Retina (tissue), 1 donor: ENCODE measurements around the gene CDIPT.

Experiments
- DNase-seq: peaks from one replicate; pipeline ENCODE4 v3.0.0-alpha.2; 2016

The CDIPT gene

DNA sequence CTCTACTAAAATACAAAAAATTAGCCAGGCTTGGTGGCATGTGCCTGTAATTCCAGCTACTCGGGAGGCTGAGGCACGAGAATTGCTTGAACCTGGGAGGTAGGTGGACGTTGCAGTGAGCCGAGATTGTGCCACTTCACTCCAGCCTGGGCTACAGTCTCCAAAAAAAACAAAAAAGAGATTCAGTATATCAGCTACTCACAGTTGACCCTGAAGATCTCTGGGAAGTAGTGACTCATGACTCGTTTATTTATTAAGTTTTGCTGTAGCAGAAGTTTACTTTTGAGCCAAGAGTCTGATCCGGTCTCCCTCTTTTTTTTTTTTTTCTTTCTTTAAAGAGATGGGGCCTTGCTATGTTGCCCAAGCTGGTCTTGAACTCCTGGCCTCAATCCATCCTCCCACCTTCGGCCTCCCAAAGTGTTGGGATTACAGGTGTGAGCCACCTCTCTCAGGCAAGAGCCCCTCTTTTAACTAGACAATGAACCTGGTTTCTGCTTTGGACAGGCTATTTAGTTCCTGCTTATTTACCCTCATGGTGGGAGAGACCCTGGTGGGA, 38.4 kb downstream of the CDIPT start:
- no peak for DNase-seq

DNA sequence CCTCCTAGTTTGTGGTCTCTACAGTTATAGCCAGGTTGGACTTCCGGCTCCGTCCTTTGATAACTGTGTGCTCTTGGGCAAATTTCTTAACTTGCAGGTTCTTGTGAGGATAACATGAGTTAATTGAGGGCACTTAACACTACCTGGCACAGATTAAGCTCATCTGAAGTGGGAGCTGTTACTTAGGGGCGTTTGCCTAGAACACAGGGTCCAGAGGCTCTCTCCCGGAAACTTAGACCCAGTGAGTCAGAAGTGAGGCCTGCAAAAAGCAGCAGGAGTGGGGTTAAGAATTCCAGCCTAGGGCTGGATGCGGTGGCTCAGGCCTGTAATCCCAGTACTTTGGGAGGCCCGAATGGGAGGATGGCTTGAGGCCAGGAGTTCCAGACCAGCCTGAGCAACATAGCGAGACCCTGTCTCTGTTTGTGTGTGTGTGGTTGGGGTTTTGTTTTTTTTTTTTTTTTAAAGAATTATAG, 41.3 kb downstream of the CDIPT start:
- no peak for DNase-seq

GRCh38 chr16:29820730-29821642, 42.0 kb downstream of the CDIPT start:
- DNase-seq, result no peak

- DNase-seq, result no peak
Observed at GRCh38 chr16:29820271-29820701, 42.7 kb downstream of the CDIPT start, which contains the start of gene MVP. MVP (plus strand) TSS chr16:29820462; CDS start chr16:29830550, 10,088 bp downstream.

- DNase-seq, result no peak
Observed at GRCh38 chr16:29819506-29819905, 43.5 kb downstream of the CDIPT start.

DNA sequence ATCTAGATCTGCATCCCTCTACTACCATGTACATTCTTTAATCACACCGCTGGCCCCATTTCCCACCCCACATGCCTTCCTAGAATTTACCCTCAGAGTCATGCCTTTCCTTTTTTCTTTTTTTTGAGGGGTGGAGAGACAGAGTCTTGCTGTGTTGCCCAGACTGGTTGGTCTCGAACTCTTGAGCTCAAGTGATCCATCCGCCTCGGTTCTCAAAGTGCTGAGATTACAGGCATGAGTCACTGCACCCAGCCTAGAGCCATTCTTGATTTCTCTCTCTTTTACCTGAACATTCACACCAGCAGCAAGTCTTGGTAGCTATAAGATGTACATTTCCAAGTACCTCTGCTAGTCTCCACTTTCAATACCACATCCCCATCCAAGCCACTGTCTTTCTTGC, 44.9 kb downstream of the CDIPT start:
- no peak for DNase-seq

GRCh38 chr16:29816694-29817441, 46.2 kb downstream of the CDIPT start:
- DNase-seq, result no peak

- peak; percentile 99 for DNase-seq
Observed at GRCh38 chr16:29815793-29816693, 47.0 kb downstream of the CDIPT start, which contains the start of gene PAGR1. PAGR1 (plus strand) TSS chr16:29816152; CDS start chr16:29816526, 374 bp downstream.

GRCh38 chr16:29815032-29815721, 47.8 kb downstream of the CDIPT start:
- no peak for DNase-seq

DNA sequence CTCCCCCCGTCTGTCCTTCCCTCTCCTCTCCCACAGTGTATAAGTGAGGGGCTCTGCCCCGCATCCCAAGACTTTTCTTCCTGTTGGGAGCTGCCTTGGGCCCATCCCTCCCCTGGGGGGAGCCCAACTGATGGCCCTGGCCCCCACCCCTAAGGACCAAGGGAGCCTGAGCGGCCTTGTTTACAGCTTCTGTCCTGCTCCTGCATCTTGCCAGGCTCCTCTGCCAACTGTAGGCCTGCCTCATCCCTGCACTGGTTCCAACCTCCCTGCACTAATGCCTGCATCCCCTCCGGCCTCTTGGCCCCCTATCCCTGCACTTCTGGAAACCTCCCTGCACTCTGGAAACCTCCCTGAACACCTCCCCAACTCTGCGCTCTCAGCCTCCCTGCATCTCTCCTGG, 48.4 kb downstream of the CDIPT start:
- no peak for DNase-seq

- DNase-seq, result peak; percentile 60
Observed at GRCh38 chr16:29813644-29814562, 49.1 kb downstream of the CDIPT start.

DNA sequence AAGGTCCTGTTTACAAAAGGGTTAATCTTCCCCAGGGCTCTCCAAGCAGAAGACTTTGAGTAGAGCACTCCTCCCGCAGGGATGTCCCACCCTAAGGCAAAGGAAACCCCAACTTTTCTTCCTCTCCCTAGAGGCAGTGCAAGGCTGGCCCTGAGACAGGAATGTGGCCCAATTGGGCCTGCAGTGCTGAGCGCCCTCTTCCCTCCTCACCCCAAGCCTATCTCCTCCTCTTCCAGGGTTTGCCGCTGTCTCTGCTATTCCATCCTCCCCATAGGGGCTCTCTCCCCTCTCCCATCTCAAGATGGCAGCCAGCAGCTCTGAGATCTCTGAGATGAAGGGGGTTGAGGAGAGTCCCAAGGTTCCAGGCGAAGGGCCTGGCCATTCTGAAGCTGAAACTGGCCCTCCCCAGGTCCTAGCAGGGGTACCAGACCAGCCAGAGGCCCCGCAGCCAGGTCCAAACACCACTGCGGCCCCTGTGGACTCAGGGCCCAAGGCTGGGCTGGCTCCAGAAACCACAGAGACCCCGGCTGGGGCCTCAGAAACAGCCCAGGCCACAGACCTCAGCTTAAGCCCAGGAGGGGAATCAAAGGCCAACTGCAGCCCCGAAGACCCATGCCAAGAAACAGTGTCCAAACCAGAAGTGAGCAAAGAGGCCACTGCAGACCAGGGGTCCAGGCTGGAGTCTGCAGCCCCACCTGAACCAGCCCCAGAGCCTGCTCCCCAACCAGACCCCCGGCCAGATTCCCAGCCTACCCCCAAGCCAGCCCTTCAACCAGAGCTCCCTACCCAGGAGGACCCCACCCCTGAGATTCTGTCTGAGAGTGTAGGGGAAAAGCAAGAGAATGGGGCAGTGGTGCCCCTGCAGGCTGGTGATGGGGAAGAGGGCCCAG, 50.0 kb downstream of the CDIPT start:
- peak; percentile 65 for DNase-seq

- peak; percentile 92 for DNase-seq
Observed at GRCh38 chr16:29811896-29812665, 50.9 kb downstream of the CDIPT start, which contains the start of gene PRRT2. PRRT2 (plus strand) TSS chr16:29812193; CDS start chr16:29813055, 862 bp downstream.

DNA sequence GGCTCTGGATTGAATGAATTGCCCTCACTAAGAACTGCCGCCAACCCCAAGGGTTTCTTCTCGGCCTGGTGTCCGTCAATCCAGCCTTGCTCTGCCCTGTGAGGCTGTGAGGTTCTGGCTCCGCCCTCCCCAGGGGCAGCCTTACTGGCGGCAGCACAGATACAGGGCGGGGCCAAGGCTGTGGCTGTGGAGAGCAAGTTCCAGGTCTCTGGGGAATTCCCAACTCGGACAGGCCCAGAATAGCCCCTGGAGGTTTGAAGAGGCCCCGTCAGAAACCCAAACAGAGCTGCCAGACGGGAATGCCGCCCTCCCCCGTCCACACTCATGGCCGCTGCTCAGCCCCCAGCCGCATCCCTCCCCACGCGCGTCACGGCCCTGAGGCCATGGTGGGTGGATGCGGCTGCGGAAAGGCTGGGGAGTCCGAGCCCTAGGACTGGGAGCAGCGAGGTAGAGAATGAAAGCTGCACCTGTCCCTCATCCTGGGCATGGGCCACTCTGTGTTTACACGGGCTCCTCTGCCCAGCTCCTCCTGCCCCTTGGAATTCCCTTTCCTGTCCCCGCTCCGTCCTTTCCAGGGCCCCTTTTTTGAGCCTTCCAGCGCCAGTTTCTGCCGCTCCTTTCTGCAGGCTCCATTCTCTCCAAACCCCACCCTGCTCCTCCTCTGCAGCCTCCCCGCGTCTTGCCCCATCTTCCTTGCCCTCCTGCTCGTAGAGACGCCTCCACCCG, 51.7 kb downstream of the CDIPT start:
- DNase-seq, result peak; percentile 91

- no peak for DNase-seq
Observed at GRCh38 chr16:29810699-29811169, 52.3 kb downstream of the CDIPT start.

- DNase-seq, result peak; percentile 58
Observed at GRCh38 chr16:29809850-29810698, 53.0 kb downstream of the CDIPT start.
